HepG2 (cell line): ENCODE results near the gene ESR2.

Experiments used
- NFIB ChIP-seq: sonication (generic); formaldehyde crosslinking; IDR thresholded peaks from 2 replicates; pipeline ENCODE4 v1.9.0; 2021; ENCODE audit warnings: missing genetic modification reagents, mild to moderate bottlenecking, borderline replicate concordance
- ZBTB49 ChIP-seq: sonication (generic); formaldehyde crosslinking; IDR thresholded peaks from 2 replicates; pipeline ENCODE4 v1.4.0; 2020; ENCODE audit warnings: missing genetic modification reagents, borderline replicate concordance
- ZFP36L1 ChIP-seq: sonication (generic); formaldehyde crosslinking; IDR thresholded peaks from 2 replicates; pipeline ENCODE4 v1.8.0; 2022; ENCODE audit warnings: mild to moderate bottlenecking, missing genetic modification reagents, moderate library complexity
- ZNF558 ChIP-seq: sonication (generic); formaldehyde crosslinking; IDR thresholded peaks from 2 replicates; pipeline ENCODE4 v1.9.0; 2022; ENCODE audit warnings: mild to moderate bottlenecking, missing genetic modification reagents, borderline replicate concordance
- ZSCAN25 ChIP-seq: sonication (generic); formaldehyde crosslinking; IDR thresholded peaks from 2 replicates; pipeline ENCODE4 v1.8.0; 2022; ENCODE audit warnings: mild to moderate bottlenecking, missing genetic modification reagents

DNA sequence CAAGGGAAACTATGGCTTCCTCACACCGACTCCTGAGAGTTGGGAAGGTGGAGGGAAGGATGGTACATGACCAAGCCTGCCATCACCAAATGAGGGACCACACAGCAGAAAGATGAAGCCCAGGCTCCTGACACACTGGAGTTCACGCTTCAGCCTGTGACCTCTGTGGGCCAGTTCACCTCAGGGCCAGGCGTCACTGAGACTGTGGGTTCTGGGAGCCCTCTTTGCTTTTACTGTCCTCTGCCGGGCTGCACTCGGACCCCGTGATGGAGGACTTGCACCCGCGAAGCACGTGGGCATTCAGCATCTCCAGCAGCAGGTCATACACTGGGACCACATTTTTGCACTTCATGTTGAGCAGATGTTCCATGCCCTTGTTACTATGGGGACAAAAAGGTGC lies 61.2 kb downstream of the ESR2 start:
- no peak for TF ChIP-seq ZFP36L1 (CRISPR knock-in tag)
- TF ChIP-seq ZSCAN25: no peak
- TF ChIP-seq ZBTB49 (CRISPR knock-in tag): no peak
- TF ChIP-seq NFIB: no peak
- TF ChIP-seq ZNF558: no peak
